GM21723 (cell line): Measurements from ENCODE around the gene ALPL.
"Not testable (repeated sequence)": the region's sequence is repeated elsewhere in the genome, so short reads cannot be mapped to it uniquely, and the experiment has no call there.

Experiments used
- ATAC-seq: cut with Tn5 transposase; IDR thresholded peaks from one replicate; pipeline ENCODE4 v1.9.1; 2021; ENCODE audit warnings: mild to moderate bottlenecking, moderate library complexity; ENCODE audit not compliant: unreplicated experiment

ALPL gene

GRCh38 chr1:21553116-21553926 is 44.1 kb downstream of the ALPL start:
- no peak for ATAC-seq

- no peak for ATAC-seq
Observed at GRCh38 chr1:21559788-21560567, 50.8 kb downstream of the ALPL start.

GRCh38 chr1:21560916-21561638 is 51.9 kb downstream of the ALPL start:
- no peak for ATAC-seq

- no peak for ATAC-seq
Observed at GRCh38 chr1:21562896-21563295, 53.7 kb downstream of the ALPL start.

GRCh38 chr1:21563971-21564370 is 54.7 kb downstream of the ALPL start:
- no peak for ATAC-seq

GRCh38 chr1:21564521-21565095 is 55.4 kb downstream of the ALPL start:
- no peak for ATAC-seq

DNA sequence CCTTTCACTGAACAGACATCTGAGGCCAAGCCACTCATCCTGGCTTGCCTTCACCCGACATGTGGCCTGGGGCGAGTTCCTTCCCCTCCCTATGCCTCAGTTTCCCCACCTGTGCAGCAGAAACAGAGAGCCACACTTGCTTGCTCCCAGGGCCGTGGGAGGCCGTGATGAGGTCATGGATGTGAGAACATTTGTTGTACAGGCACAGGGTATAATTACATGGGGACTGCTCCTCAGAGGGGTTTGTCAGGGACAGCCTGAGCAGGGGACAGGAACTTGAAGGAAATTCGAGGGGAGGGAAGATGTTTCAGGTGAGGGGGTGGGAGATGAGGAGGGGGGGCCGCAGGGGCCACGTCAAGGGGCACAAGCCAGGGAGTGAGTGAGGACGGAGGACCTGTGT is 56.1 kb downstream of the ALPL start:
- no peak for ATAC-seq

GRCh38 chr1:21566361-21566760 is 57.1 kb downstream of the ALPL start:
- not testable (repeated sequence) for ATAC-seq

- ATAC-seq: no peak
Observed at GRCh38 chr1:21567241-21568005, 58.2 kb downstream of the ALPL start.

GRCh38 chr1:21568006-21568746 is 59.0 kb downstream of the ALPL start:
- no peak for ATAC-seq

- ATAC-seq: no peak
Observed at GRCh38 chr1:21568809-21569385, 59.7 kb downstream of the ALPL start.

DNA sequence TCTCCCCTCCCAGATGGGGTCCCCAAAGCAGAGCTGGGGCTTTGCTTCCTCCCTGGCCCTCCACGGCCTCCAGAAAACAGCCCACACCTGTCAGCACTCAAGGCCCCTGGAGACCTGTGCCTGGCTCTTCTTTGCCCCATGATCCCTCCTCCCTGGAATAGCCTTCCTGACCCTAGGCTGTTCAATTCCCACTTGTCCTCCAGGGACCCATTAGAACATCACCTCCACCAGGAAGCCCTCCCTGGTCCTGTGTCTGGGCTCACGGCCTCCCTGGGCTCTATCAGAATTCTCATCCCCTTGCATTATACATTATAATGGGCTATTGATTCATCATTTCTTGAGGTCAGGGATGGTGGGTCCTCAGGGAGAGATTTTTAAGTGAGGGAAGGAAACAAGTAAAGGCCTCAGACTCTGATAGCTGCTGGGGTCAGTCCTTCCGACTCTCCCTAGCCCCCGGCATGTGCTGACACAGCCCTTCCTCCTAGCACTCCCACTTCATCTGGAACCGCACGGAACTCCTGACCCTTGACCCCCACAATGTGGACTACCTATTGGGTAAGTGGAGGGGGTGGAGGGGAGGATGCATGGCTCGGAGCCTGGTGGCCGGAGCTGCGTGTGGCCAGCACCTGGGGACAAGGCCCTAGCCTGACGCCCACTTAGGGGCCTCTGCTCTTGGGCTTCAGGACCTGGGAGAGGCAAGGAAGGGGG is 60.8 kb downstream of the ALPL start:
- ATAC-seq: no peak

- ATAC-seq: no peak
Observed at GRCh38 chr1:21570528-21570875, 61.3 kb downstream of the ALPL start.

- no peak for ATAC-seq
Observed at GRCh38 chr1:21570885-21571284, 61.7 kb downstream of the ALPL start.

- no peak for ATAC-seq
Observed at GRCh38 chr1:21572221-21572620, 63.0 kb downstream of the ALPL start.

DNA sequence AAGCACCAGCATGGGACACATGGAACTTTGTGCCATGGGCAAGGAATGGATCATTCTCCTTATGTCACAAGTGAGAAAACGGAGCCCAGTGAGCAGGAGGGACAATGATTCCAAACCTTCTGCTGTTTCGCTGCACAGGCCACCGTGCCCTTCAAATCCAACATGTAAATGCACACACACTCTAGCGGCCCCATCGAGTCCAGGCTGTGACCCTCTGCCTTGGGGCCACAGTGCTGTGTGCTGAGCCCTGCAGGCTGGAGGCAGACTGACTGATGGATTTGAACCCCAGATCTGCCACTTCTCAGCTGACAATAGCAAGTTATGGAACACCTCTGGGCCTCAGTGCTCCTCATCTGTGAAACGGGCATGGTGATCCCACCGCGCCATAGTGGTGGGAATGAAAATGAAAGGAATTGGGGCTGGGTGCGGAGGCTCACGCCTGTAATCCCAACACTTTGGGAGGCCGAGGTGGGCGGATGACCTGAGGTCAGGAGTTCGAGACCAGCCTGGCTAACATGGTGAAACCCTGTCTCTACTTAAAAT is 63.6 kb downstream of the ALPL start:
- ATAC-seq: no peak

GRCh38 chr1:21573475-21573874 is 64.3 kb downstream of the ALPL start:
- ATAC-seq: no peak

DNA sequence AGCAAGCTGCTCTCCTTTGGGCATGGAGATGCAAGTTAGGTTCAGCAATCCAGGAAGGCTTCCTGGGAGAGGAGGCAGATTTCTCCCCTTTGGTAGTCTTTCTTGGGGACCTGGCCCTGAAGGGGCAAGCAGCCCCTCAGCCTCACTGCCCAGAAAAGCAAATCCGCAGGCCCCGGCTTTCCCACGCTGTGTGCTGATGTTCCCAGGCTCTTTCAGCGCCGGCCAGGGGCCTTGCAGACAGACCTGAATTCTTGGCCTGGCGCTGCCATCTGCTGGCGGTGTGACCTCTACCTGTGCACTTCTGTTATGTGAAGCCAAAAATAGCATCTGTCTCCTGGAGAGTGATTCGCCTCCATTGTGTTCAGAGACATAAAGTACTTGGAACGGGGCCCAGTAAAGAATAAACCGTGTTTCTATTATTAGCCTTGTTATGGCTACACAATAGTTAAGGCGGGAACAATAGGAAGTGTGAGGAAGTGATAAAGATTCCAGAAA is 64.8 kb downstream of the ALPL start:
- no peak for ATAC-seq
